K562 (cell line): ENCODE data around the gene CASP2. TPM values are rescaled to one million over a fixed set of nuclear protein-coding genes. Genes with fewer than 3 reads are reported as not detected.

Experiments used
- BCLAF1 ChIP-seq, 2 experiments: fragments of 450-650 bp in 1 of 2; IDR thresholded peaks; 2 replicates each; pipeline ENCODE4 v1.6.1; 2011 to 2017; ENCODE audit warnings: low read depth in 2 of 2, antibody characterized with exemption in 1 of 2, borderline replicate concordance in 1 of 2, low read length in 1 of 2, mild to moderate bottlenecking in 1 of 2, mixed read lengths in 1 of 2; ENCODE audit not compliant: control insufficient read depth in 1 of 2
- CHD1 ChIP-seq: fragments of 200-600 bp; sonication (generic); IDR thresholded peaks from one replicate; pipeline ENCODE4 v1.6.1; 2012; ENCODE audit warnings: mild to moderate bottlenecking, moderate library complexity, low read length, inconsistent platforms
- ESRRA ChIP-seq: fragments of 450-650 bp; IDR thresholded peaks from 2 replicates; pipeline ENCODE4 v1.6.1; 2014; ENCODE audit warnings: low read depth, mild to moderate bottlenecking, moderate library complexity, borderline replicate concordance
- FOS ChIP-seq: IDR thresholded peaks from 3 replicates; pipeline ENCODE4 v1.6.1; 2011; ENCODE audit not compliant: insufficient read length; ENCODE audit errors: extremely low read depth
- FOXA3 ChIP-seq, 2 experiments: fragments of 450-650 bp in 1 of 2; sonication (generic) in 1 of 2; formaldehyde crosslinking; IDR thresholded peaks in 1 of 2; conservative IDR thresholded peaks in 1 of 2; 2 replicates each; pipeline versions ENCODE4 v1.4.0 to v1.8.0; 2020 to 2022; ENCODE audit warnings: mild to moderate bottlenecking in 2 of 2, missing genetic modification reagents in 1 of 2
- GATAD2A ChIP-seq: fragments of 450-650 bp; IDR thresholded peaks from 2 replicates; pipeline ENCODE4 v1.6.1; 2017
- KLF6 ChIP-seq: fragments of 250-450 bp; sonication (Bioruptor Pico); IDR thresholded peaks from 2 replicates; pipeline ENCODE4 v1.4.0; 2020; ENCODE audit warnings: mild to moderate bottlenecking, moderate library complexity, borderline replicate concordance
- NCOA2 ChIP-seq, 2 experiments: fragments of 450-650 bp; IDR thresholded peaks; 2 replicates each; pipeline ENCODE4 v1.6.1; 2018; ENCODE audit warnings: mild to moderate bottlenecking in 2 of 2, moderate library complexity in 1 of 2; ENCODE audit not compliant: partially characterized antibody in 2 of 2
- POLR3A ChIP-seq: IDR thresholded peaks from 2 replicates; pipeline ENCODE4 v1.6.1; 2011; ENCODE audit warnings: borderline replicate concordance, mild to moderate bottlenecking, moderate library complexity; ENCODE audit not compliant: insufficient read length, insufficient read depth; ENCODE audit errors: extremely low read depth
- PPARD ChIP-seq: fragments of 250-450 bp; sonication (Bioruptor Pico); IDR thresholded peaks from 2 replicates; pipeline ENCODE4 v1.8.0; 2022; ENCODE audit warnings: inconsistent platforms, mild to moderate bottlenecking, moderate library complexity
- RFX5 ChIP-seq: IDR thresholded peaks from 2 replicates; pipeline ENCODE4 v1.6.1; 2011; ENCODE audit warnings: low read depth, mild to moderate bottlenecking, improper control_type of control experiment, low read length
- SMARCC2 ChIP-seq: fragments of 450-650 bp; IDR thresholded peaks from 2 replicates; pipeline ENCODE4 v1.6.1; 2017; ENCODE audit warnings: antibody characterized with exemption, moderate library complexity, mild to moderate bottlenecking, low read depth
- TOE1 ChIP-seq, 2 experiments: fragments of 450-650 bp in 1 of 2; sonication (generic) in 1 of 2; formaldehyde crosslinking in 1 of 2; IDR thresholded peaks; 2 replicates each; pipeline versions ENCODE4 v1.7.1 to v1.8.0; 2016 to 2022; ENCODE audit warnings: borderline replicate concordance in 2 of 2, mild to moderate bottlenecking in 2 of 2, antibody characterized with exemption in 1 of 2, inconsistent platforms in 1 of 2, low read depth in 1 of 2, missing genetic modification reagents in 1 of 2, moderate library complexity in 1 of 2
- TSHZ1 ChIP-seq: fragments of 250-450 bp; sonication (Bioruptor Pico); IDR thresholded peaks from 2 replicates; pipeline ENCODE4 v1.4.0; 2020; ENCODE audit warnings: mild to moderate bottlenecking, moderate library complexity
- U2AF1 ChIP-seq: fragments of 200-400 bp; formaldehyde crosslinking; optimal IDR thresholded peaks from 2 replicates; pipeline ENCODE3; 2017; ENCODE audit warnings: mild to moderate bottlenecking, low read depth, low read length, moderate library complexity
- ZBTB1 ChIP-seq: sonication (generic); formaldehyde crosslinking; IDR thresholded peaks from 2 replicates; pipeline ENCODE4 v1.8.1; 2023; ENCODE audit warnings: missing genetic modification reagents, low read depth, mild to moderate bottlenecking, borderline replicate concordance
- ZNF134 ChIP-seq: fragments of 250-450 bp; sonication (Bioruptor Pico); conservative IDR thresholded peaks from 2 replicates; pipeline ENCODE4 v1.4.0; 2020
- ZNF197 ChIP-seq: fragments of 200-800 bp; sonication (Bioruptor generic); IDR thresholded peaks from 2 replicates; pipeline ENCODE4 v1.6.1; 2016; ENCODE audit warnings: low read depth, missing genetic modification characterization, missing compliant biosample characterization
- ZNF3 ChIP-seq: fragments of 250-450 bp; sonication (Bioruptor Pico); IDR thresholded peaks from 2 replicates; pipeline ENCODE4 v1.5.0; 2021; ENCODE audit warnings: mild to moderate bottlenecking, moderate library complexity
- ZNF444 ChIP-seq: fragments of 250-450 bp; sonication (Bioruptor Pico); IDR thresholded peaks from 2 replicates; pipeline ENCODE4 v1.4.0; 2020; ENCODE audit warnings: mild to moderate bottlenecking, moderate library complexity
- ZNF644 ChIP-seq: fragments of 200-800 bp; sonication (Bioruptor generic); IDR thresholded peaks from 2 replicates; pipeline ENCODE4 v1.6.1; 2016; ENCODE audit warnings: low read depth, missing genetic modification characterization, missing compliant biosample characterization
- ZNF77 ChIP-seq: fragments of 250-450 bp; sonication (Bioruptor Pico); IDR thresholded peaks from 2 replicates; pipeline ENCODE4 v1.5.0; 2020
- ZNF778 ChIP-seq: fragments of 450-650 bp; formaldehyde crosslinking; IDR thresholded peaks from 2 replicates; pipeline ENCODE4 v1.4.0; 2020; ENCODE audit warnings: mild to moderate bottlenecking, moderate library complexity
- polyA plus RNA-seq, 8 experiments: library from polyadenylated mRNA; depleted of rRNA in 4 of 8; stranded (reverse) in 5 of 8; unstranded in 3 of 8; fragments of >200 nt; fragmentation: Nextera tagmentation in 2 of 8; fragmentation: Illumina TruSeq in 1 of 8; extraction: Ambion mirVana in 2 of 8; extraction: Trizol in 1 of 8; gene quantifications; 2 replicates each; pipeline versions ENCODE4 v1.2.1 to v1.2.3, GENCODE V29; 2011 to 2014; ENCODE audit warnings: inconsistent platforms in 1 of 8, missing spikeins in 1 of 8
- total RNA-seq, 7 experiments: library from RNA; depleted of rRNA in 6 of 7; stranded (reverse); fragments of >200 nt in 6 of 7; fragmentation: Illumina TruSeq in 2 of 7; extraction: Trizol in 2 of 7; gene quantifications; 2 replicates each; pipeline versions ENCODE4 v1.2.1 to v1.2.3, GENCODE V29; 2011 to 2021; ENCODE audit warnings: low replicate concordance in 1 of 7

CASP2 gene
- total and polyA plus RNA-seq, 9 of the 15 experiments (the other 6 are each of a cell fraction or from before 2014, with no cell fraction given), result 18.8 to 64.9 (median 24.1) TPM

- TF ChIP-seq ESRRA, result no peak
- no peak for TF ChIP-seq ZNF644 (tag)
- no peak for TF ChIP-seq POLR3A
- no peak for TF ChIP-seq ZNF3 (CRISPR knock-in tag)
- TF ChIP-seq ZNF444, result no peak
- TF ChIP-seq FOXA3 (CRISPR knock-in tag; conservative IDR thresholded peaks at IDR 0.05 in 1 of 2, IDR thresholded peaks at IDR 0.05 in 1 of 2), result 0 out of 4 replicates have a peak, but pooled peaks of 1 of the 2 experiments have one; percentile 5
- no peak for TF ChIP-seq ZNF134 (CRISPR knock-in tag)
- no peak for TF ChIP-seq TSHZ1
- no peak for TF ChIP-seq BCLAF1 (IDR thresholded peaks at IDR 0.05; ENCODE audit: borderline replicate concordance in 1 of 2, control insufficient read depth in 1 of 2, low read depth in 2 of 2, low read length in 1 of 2)
- TF ChIP-seq ZNF197, result 0 out of 2 replicates have a peak, but pooled peaks have one; percentile 64
- 0 out of 2 replicates have a peak, but pooled peaks have one; percentile 5 for TF ChIP-seq PPARD (CRISPR knock-in tag)
- TF ChIP-seq ZNF77, result no peak
- 0 out of 2 replicates have a peak, but pooled peaks have one; percentile 8 for TF ChIP-seq RFX5
- TF ChIP-seq SMARCC2, result no peak
- TF ChIP-seq FOS, result no peak
- TF ChIP-seq U2AF1, result no peak
- no peak for TF ChIP-seq GATAD2A
- no peak for TF ChIP-seq KLF6 (CRISPR knock-in tag)
- no peak for TF ChIP-seq ZNF778 (CRISPR knock-in tag)
- TF ChIP-seq CHD1, result no peak
- no peak for TF ChIP-seq ZBTB1 (CRISPR knock-in tag)
- no peak for TF ChIP-seq TOE1 (IDR thresholded peaks at IDR 0.05; ENCODE audit: borderline replicate concordance)
- no peak for TF ChIP-seq TOE1 (CRISPR knock-in tag; IDR thresholded peaks at IDR 0.05; ENCODE audit: borderline replicate concordance, low read depth)
- TF ChIP-seq NCOA2 (IDR thresholded peaks at IDR 0.05; ENCODE audit: partially characterized antibody in 2 of 2), result no peak
These were observed 30.6 kb upstream of the CASP2 start (continued) for GRCh38 chr7:143257501-143257900.
